HG02642 (cell line): ENCODE data around the gene NARS2.
"Not testable (repeated sequence)": the region's sequence is repeated elsewhere in the genome, so short reads cannot be mapped to it uniquely, and the experiment has no call there.

Experiments used
- ATAC-seq: cut with Tn5 transposase; IDR thresholded peaks from one replicate; pipeline ENCODE4 v1.9.1; 2021; ENCODE audit warnings: mild to moderate bottlenecking; ENCODE audit not compliant: unreplicated experiment, poor library complexity

Gene NARS2, protein sequence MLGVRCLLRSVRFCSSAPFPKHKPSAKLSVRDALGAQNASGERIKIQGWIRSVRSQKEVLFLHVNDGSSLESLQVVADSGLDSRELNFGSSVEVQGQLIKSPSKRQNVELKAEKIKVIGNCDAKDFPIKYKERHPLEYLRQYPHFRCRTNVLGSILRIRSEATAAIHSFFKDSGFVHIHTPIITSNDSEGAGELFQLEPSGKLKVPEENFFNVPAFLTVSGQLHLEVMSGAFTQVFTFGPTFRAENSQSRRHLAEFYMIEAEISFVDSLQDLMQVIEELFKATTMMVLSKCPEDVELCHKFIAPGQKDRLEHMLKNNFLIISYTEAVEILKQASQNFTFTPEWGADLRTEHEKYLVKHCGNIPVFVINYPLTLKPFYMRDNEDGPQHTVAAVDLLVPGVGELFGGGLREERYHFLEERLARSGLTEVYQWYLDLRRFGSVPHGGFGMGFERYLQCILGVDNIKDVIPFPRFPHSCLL

DNA sequence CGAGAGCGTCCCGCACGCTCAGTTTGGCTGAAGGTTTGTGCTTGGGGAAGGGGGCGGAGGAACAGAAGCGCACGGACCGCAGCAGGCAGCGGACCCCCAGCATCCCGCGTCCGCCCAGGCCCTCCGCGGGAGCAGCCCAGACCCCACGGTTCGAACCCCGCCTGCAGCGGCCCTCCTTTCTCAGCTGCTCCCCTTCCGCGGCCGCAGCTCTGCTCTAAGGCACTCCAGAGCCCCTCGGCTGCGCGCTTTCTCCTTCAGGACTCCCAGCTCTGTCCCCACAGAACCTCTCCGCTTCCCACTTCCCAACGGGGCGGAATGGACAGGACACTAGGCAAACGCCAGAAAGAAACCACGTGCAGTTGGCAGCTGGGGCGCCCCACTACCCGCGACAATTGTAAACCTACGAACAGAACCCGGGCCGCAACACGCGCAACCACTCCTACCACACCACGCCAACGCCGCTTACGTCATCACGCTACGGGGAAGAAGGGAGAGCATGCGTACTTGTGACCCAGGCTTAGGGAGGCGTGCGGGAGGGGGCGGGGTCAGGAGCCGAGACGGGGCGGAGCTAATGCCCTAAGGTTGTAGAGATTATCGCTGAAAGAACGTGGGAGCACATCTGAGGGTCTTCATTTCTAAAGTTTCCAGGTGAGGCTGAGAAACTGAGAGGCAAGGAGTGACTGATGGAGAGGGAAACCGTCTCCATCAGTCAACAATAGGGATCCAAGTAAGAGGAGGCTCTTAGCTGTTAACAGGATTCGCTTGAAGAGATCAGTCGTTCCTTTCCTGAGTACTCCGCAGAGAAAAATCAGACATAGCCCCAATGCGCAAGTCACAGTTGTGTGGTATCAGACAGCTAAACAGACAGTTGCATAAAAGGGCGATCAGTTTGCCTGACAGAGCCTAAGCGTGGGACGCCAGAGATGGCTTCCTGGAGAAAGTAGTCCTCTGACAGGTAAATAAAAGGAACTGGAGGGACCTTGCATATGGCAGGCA, at the start of gene NARS2:
Gene NARS2 (minus strand): TSS at position 479 of the 996 bp plus-strand sequence. CDS start 376 bp downstream, at position 103.
- peak; percentile 95 for ATAC-seq

DNA sequence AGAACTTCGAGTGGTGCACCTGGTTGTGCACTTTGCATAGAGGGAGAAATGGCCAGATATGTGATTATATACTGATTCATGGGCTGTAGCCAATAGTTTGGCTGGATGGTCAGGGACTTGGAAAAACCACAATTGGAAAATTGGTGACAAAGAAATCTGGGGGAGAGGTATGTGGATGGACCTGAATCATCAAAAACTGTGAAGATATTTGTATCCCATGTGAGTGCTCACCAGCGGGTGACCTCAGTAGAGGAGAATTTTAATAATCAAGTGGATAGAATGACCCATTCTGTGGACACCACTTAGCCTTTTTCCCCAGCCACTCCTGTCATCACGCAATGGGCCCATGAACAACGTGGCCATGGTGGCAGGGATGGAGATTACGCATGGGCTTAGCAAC, 48.0 kb upstream of the NARS2 start:
- ATAC-seq, result no peak

DNA sequence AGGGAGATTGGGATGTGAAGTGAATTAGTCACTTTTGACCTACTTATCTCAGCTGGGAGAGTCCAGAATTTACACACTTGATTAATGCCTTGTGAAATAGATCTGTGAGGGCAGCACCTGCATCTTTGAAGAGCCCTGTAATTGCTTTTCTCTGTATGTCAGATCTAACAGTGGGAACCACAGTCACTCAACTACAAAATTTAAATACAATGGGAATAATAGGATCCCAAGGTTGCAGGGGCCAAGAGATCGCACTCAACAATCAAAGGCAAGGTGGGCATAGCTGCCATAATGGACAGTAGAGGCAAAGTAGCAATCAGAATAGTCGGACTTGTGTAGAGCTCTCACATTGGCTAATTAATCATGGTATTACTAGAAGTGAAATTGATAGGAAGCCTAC, 45.5 kb upstream of the NARS2 start:
- no peak for ATAC-seq

DNA sequence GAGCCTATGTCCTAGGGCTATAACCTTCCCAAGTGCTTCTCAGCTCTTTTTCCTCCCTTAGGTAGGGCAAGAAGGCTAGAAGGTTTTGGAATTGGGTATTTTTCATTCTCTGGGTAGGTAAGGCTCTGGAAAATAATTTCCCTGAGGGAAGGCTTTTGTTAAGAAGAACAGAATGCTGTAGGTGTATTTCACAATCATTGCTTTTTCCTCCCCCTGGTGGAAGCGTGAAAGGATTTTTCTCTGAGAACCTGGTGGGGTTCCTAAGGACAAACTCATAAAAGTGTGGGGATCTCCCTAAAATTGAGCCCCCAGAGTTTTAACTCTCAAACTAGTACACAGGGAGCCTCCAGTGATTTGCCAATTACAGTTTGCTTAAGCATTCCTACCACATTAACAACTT, 41.1 kb upstream of the NARS2 start:
- no peak for ATAC-seq

DNA sequence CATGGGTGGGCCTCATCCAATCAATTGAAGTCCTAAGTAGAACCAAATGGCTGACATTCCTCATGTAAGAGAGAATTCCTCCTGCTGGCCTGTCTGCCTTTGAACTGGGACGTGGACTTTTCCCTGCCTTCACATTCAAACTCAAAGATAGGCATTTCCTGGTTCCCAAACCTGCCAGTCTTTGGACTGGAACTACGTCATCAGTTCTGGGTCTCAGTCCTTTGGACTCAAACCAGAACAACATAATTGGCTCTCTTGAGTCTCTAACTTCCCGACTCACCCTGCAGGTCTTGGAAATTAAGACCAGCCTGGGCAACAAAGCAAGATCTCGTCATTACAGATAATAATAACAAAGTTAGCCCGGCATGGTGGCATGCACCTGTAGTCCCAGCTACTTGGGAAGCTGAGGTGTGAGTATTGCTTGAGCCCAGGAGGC, 38.7 kb upstream of the NARS2 start:
- ATAC-seq, result no peak

DNA sequence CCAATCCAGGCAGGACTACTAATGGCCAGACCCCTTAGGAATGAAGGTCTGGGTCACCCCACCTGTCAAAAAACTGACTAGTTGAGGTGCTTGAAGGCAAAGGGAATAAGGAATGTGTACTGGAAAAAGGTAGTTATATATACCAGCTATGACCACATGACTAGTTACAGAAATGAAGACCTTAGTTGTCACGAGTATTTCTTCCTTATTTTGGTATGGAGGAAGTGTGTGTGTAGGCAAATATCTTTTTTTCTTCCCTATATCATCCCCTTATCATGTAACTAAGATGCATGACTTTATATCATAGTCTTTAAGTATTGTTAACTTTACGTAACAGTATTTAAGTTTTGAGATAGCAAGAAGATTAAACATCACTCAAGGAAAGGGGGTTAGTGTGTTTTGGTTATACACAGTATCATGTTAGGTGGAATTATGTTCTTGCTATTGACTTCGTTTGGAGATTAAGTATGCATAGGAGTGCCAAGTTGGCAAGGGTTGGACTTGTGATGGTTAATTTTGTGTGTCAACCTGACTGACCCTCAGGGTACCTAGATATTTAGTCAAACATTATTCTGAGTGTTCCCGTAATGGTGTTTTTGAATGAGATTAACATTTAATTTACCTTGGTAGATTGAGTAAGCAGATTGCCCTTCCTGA, 38.2 kb upstream of the NARS2 start:
- ATAC-seq, result no peak

DNA sequence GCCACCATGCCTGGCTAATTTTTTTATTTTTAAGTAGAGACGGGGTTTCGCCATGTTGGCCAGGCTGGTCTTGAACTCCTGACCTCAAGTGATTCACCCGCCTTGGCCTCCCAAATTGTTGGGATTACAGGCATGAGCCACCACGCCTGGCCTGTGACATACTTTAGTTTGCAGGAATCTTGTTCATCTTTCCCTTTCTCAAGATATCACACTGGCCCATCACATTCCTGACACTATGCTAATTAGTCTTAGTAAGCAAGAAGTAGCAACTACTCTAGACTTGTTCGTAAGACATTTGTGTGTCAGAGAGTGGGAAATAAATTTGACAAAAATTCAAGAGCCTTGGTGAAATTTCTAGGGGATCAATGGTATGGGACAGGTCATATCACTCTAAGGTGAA, 34.7 kb upstream of the NARS2 start:
- ATAC-seq, result not testable (repeated sequence)

DNA sequence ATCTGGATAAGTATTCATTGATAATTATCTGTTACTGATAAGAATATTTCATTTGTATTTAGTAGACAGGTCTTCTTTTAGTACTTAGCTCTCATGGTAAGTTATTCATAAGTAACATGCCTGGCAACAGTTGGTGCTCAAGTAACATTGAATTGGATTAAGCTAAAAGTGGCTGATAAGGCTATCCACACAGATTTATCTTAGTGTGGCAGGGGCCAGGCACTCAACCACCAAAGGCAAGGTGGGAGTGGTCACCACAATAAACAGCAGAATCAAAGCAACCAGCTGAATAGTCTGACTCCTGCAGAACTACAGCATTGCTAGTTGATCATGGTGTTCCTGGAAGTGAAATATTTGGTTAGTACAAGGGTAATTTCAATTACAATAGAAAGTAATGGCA, 33.0 kb upstream of the NARS2 start:
- no peak for ATAC-seq

DNA sequence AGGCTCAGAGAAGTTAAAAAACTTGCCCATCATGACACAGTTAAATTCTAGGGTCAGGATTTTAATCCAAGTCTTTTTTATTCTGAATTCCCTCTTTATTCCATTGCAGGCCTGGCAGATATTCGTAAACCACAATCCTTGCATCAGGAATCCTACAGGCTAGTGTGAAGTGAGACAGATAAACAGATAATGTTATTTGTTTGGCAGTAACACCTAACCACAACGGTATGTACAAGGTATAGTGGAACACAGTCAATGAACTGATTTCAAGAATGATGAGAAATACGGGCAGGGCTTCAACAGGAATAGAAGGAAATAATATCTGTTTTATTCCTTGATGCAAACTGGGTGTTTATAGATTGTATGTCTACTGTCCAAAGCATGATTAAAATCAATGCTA, 32.0 kb upstream of the NARS2 start:
- no peak for ATAC-seq

DNA sequence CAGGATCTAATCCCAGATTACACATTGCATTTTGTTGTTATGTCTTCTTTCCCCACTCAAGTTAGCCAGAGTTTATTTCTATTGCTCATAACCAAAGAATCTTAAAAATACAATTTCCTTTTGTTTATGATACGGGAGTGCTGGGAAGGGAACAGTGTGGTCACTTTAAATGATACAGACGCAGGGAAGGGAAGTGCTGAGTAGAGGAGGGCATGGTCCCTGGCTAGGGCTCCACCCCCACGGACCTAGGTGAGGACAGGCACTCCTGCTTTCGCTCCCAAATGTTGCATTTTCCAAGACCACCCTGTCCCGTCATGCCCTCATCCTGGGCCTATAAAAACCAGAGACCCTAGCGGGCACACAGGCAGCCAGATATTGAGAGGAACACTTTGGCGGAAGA, 30.6 kb upstream of the NARS2 start:
- ATAC-seq, result no peak

DNA sequence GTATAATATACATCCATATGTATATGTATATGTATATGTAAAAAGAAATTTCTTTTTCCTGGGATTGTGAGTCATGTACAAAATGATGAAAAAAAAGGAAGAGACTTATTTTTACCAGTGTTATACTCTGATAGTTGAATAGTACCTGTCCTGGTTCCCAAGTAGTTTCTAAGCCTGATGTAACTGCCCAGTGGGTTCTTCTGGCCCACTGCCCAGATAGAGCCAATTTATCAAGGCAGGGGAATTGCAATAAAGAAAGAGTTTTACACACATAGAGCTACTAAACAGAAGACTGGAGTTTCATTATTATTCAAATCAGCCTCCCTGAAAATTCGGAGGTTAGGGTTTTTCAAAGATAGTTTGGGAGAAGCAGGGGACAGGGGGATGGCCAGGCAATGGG, 29.1 kb upstream of the NARS2 start:
- ATAC-seq, result no peak

DNA sequence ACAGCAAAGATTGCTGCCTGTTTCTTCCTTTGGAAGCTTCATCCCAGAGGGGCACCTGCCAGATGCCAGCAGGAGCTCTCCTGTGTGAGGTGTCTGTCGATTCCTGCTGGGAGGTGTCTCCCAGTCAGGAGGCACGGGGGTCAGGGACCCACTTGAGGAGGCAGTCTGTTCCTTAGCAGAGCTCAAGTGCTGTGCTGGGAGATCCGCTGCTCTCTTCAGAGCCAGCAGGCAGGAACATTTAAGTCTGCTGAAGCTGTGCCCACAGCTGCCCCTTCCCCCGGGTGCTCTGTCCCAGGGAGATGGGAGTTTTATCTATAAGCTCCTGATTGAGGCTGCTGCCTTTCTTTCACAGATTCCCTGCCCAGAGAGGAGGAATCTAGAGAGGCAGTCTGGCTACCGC, 28.1 kb upstream of the NARS2 start:
- ATAC-seq, result not testable (repeated sequence)

DNA sequence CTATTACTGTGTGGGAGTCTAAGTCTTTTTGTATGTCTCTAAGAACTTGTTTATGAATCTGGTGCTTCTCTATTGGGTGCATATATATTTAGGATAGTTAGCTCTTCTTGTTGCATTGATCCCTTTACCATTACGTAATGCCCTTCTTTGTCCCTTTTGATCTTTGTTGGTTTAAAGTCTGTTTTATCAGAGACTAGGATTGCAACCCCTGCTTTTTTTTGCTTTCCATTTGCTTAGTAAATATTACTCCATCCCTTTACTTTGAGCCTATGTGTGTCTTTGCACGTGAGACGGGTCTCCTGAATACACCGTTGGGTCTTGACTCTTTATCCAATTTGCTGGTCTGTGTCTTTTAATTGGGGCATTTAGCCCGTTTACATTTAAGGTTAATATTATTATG, 26.4 kb upstream of the NARS2 start:
- not testable (repeated sequence) for ATAC-seq

DNA sequence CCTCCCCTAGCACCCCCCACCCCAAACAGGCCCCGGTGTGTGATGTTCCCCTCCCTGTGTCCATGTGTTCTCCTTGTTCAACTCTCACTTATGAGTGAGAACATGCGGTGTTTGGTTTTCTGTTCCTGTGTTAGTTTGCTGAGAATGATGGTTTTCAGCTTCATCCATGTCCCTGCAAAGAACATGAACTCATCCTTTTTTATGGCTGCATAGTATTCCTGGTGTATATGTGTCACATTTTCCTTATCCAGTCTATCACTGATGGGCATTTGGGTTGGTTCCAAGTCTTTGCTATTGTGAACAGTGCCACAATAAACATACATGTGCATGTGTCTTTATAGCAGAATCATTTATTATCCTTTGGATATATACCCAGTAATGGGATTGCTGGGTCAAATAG, 22.9 kb upstream of the NARS2 start:
- not testable (repeated sequence) for ATAC-seq

DNA sequence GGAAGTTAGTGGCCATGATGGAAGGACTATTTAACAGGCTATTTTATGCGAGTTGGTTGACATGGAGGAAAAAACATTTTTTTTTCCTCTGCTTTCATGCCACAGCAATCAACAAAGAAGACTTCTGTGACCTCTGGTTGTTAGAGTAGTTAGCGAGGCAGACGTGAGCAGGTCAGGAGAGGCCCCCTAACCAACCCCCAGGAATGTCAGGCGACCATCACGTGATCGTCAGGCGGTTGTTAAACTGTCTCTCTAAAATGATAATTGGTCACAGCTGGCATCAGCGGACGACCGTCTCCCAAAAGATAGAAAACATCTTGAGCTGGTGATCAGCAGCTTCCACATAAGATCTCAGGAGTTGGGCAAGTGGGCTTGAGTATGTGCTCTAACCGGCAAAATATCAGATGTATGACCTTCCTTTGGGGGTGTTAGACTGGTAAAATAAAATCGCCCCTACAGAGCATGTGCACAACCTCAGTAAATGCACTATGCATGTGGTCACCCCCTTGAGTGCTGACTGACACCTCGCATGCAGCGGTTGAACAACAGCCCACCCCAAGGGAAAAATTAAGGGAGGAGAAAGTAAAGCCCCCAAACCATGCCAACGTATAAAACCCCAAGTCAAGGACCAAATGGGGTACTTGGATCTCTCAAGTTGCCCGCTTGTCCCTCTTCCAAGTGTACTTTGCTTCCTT, 20.9 kb upstream of the NARS2 start:
- ATAC-seq, result no peak

DNA sequence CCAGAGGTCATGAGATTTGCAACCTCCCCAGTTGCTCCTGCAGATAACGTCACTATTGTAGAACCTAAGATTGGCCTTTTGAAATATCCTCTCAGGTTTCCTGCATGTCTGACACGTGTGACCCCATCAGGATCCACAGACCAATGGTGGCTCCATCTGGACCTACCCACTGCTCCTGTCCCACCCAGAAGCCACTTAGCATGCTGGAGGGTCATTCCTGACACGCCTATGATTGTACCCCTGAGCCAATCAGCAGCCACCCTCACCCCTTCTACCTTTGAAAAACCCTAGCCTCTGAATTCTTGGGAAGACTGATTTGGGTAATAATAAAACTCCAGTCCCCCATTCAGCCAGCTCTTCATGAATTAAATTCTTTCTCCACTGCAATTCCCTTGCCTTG, 20.1 kb upstream of the NARS2 start:
- ATAC-seq, result no peak

DNA sequence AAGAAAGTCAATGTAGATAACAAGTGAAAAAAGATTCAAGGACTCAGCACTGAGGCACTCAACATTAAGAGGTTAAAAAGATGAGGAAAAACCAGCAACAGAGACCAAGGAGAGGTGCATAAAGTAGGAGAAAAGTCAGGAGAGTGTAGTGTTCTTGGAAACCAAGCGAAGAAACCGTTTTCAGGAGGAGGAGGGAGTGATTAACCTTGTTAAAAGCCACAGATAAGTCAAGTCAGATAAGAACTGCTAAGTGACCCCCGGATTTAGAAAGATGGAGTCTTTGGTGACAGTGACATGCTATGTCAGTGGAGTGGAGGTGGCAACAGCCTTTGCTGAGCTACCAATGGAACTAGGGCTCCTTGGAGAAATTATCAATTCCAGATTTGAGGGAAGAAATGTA, 13.9 kb upstream of the NARS2 start:
- ATAC-seq, result no peak

DNA sequence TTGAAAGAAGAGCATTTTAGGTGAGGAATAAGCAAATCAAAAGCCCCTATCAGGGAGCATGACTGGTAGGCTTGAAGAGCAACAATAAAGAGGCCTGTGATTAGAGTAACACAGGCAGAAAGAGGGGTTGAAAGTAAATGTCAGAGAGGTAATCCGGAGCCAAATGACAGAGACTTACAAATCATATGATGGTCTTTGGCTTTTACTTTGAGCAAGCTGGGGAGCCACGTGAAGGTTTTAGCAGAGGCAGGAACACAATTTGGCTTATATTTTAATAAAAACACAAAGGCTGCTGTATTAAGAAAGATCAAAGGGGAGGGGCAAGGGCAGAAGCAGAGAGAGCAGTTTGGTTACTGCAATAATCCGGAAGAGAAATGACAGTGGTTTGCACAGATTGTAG, 12.8 kb upstream of the NARS2 start:
- ATAC-seq, result no peak

DNA sequence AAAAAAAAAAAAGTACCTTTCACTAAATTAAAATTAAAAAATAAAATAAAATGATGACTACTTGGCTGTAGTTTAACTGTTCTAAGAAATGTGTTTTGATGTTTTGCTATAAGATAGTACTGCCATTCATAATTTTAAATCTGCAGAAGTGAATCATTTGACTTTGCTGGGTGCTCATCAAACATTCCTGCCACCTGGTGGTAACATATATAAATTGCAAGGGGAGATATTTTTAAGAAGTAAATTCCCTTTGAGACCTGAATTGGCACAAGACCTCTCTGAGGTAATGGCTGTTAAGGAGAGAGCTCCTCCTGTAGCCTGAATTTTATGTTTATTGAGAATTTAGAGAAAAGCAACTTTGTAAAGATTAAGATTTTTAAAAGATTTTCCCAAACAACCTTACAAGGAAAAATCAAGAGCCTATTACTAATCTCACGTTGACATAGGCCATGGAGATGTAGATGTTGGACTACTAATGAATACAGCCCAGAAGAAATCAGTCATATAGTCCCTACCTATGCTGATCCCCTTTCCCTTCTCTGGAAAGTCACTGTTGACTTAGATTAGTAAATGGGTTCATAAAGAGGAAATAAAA, 11.9 kb upstream of the NARS2 start:
- no peak for ATAC-seq

DNA sequence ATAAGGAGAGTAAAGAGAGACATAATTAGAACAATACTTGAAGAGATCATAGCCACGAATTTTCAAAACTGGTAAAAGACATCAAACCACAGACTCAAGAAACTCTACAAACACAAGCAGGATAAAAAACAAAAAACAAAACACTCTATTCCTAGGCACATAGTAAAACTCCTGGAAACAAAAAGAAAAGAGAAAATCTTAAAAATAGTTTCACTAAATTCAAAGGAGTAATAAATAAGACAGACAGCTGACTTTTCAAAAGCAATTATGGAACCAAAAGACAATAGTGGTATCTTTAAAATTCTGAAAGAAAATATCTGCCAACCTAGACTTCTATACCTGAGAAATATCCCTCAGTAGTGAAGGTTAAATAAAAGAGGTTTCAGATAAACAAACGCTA, 9.2 kb upstream of the NARS2 start:
- ATAC-seq, result no peak
